SU-DHL-6 (cell line): Measurements from ENCODE around the gene ZNF740.

Experiments
- H2AFZ ChIP-seq: fragments of 200-600 bp; sonication (generic); 2 replicates; pipeline ENCODE4 v1.6.1; 2014; ENCODE audit warnings: low read depth, mild to moderate bottlenecking, moderate library complexity, mixed read lengths, antibody characterized with exemption, low read length; ENCODE audit not compliant: severe bottlenecking
- H3F3A ChIP-seq: fragments of 200-600 bp; shearing (Covaris generic); 2 replicates; pipeline ENCODE4 v1.6.0; 2016; ENCODE audit warnings: antibody characterized with exemption, mild to moderate bottlenecking; ENCODE audit not compliant: insufficient read depth
- H3K27ac ChIP-seq: fragments of 200-600 bp; sonication (generic); 2 replicates; pipeline ENCODE4 v1.5.1; 2016; ENCODE audit warnings: low read depth, mild to moderate bottlenecking, low read length, moderate library complexity, mixed read lengths
- H3K27me3 ChIP-seq: fragments of 200-600 bp; sonication (generic), shearing (Covaris generic); 2 replicates; pipeline ENCODE4 v1.6.0; 2014; ENCODE audit warnings: mild to moderate bottlenecking, low read length
- H3K36me3 ChIP-seq: fragments of 200-600 bp; sonication (generic); 2 replicates; pipeline ENCODE4 v1.6.1; 2014; ENCODE audit warnings: mild to moderate bottlenecking, low read length, mixed read lengths
- H3K4me2 ChIP-seq: fragments of 300-600, 200-600 bp; shearing (Covaris generic), sonication (generic); 2 replicates; pipeline ENCODE4 v1.6.0; 2014; ENCODE audit warnings: low read length, low read depth, mild to moderate bottlenecking; ENCODE audit not compliant: poor library complexity, severe bottlenecking
- H3K4me3 ChIP-seq: fragments of 200-600 bp; sonication (generic); 2 replicates; pipeline ENCODE4 v1.5.1; 2014; ENCODE audit warnings: antibody characterized with exemption, low read length, mild to moderate bottlenecking, mixed read lengths; ENCODE audit not compliant: insufficient read depth, poor library complexity, severe bottlenecking
- H3K79me2 ChIP-seq: fragments of 200-600 bp; sonication (generic); 2 replicates; pipeline ENCODE4 v1.6.1; 2014; ENCODE audit warnings: mild to moderate bottlenecking, low read length, moderate library complexity; ENCODE audit not compliant: insufficient read depth
- H3K9ac ChIP-seq: fragments of 200-600 bp; sonication (generic); 2 replicates; pipeline ENCODE4 v1.7.0; 2014; ENCODE audit warnings: mild to moderate bottlenecking, low read length
- H3K9me2 ChIP-seq: fragments of 200-600 bp; sonication (generic); replicated peaks from 2 replicates; pipeline ENCODE4 v1.6.1; 2014; ENCODE audit warnings: low read length; ENCODE audit not compliant: insufficient read depth
- H3K9me3 ChIP-seq: fragments of 200-600 bp; sonication (generic); 2 replicates; pipeline ENCODE4 v1.6.1; 2014; ENCODE audit warnings: low read length, mixed read lengths; ENCODE audit not compliant: insufficient read depth
- H4K20me1 ChIP-seq: fragments of 200-600 bp; sonication (generic); 2 replicates; pipeline ENCODE4 v1.6.1; 2014; ENCODE audit warnings: low read depth, mild to moderate bottlenecking, antibody characterized with exemption, low read length, moderate library complexity, mixed read lengths
- CTCF ChIP-seq: fragments of 200-600 bp; sonication (generic); IDR thresholded peaks from one replicate; pipeline ENCODE4 v1.5.1; 2017; ENCODE audit warnings: antibody characterized with exemption, mild to moderate bottlenecking, low read length, moderate library complexity; ENCODE audit not compliant: insufficient read depth, poor library complexity, severe bottlenecking
- EZH2phosphoT487 ChIP-seq: fragments of 200-600 bp; sonication (generic), shearing (Covaris generic); conservative IDR thresholded peaks from 2 replicates; pipeline ENCODE4 v1.6.1; 2018; ENCODE audit warnings: mild to moderate bottlenecking, antibody characterized with exemption, low read length, moderate library complexity, mixed read lengths

ZNF740 gene

DNA sequence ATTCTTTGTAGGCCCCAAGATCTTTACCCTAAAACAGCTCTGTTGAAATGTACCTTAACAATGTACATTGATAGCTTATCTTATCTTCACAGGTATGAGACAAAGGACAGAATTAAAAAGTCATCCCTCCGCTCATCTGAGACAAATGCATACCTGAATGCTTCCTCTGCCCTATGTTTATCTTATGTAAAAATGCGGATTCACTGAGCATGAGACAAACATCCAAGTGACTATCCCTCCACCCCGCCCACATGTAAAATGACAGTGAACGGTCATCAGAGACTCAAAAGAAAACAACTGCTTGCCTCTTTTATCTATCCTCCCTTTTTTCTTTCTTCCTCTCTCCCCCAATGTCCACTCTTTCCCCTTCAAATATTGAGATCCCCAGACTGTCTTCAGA is 37.2 kb upstream of the ZNF740 start:
- H3K79me2 ChIP-seq = no peaks in the 10 kb centered on the region
- no peak overlapping the region for H3K4me3 ChIP-seq
- peaks cover 4% of the 10 kb centered on the region; the same call in 1 of the 2 replicates for H3F3A ChIP-seq
- H3K36me3 ChIP-seq = no peaks in the 10 kb centered on the region
- TF ChIP-seq EZH2phosphoT487 (no peak), CTCF (no peak)
- no peaks in the 10 kb centered on the region for H3K9me3 ChIP-seq
- H3K9me2 ChIP-seq = no peaks in the 10 kb centered on the region
- H3K4me2 ChIP-seq = no peak overlapping the region
- H4K20me1 ChIP-seq = no peaks in the 10 kb centered on the region
- H2AFZ ChIP-seq = no peak overlapping the region
- H3K27ac ChIP-seq = no peak overlapping the region
- no peaks in the 10 kb centered on the region for H3K27me3 ChIP-seq
- no peak overlapping the region for H3K9ac ChIP-seq

GRCh38 chr12:53145383-53146260 is 34.9 kb upstream of the ZNF740 start:
- TF ChIP-seq CTCF (no peak), EZH2phosphoT487 (no peak)
- Histone ChIP-seq H3K27me3 (no peaks in the 10 kb centered on the region), H3F3A (peaks cover 4% of the 10 kb centered on the region; the same call in 1 of the 2 replicates), H3K79me2 (no peaks in the 10 kb centered on the region), H3K27ac (no peak overlapping the region), H3K36me3 (no peaks in the 10 kb centered on the region), H4K20me1 (no peaks in the 10 kb centered on the region), H3K9me2 (no peaks in the 10 kb centered on the region), H3K4me3 (no peak overlapping the region), H2AFZ (no peak overlapping the region), H3K9me3 (no peaks in the 10 kb centered on the region), H3K9ac (no peak overlapping the region), H3K4me2 (no peak overlapping the region)

- no peak for TF ChIP-seq CTCF
- no peak for TF ChIP-seq EZH2phosphoT487
- Histone ChIP-seq H3K9me2 (no peaks in the 10 kb centered on the region), H3K4me2 (no peak overlapping the region), H3K9me3 (no peaks in the 10 kb centered on the region), H4K20me1 (no peaks in the 10 kb centered on the region), H3K36me3 (no peaks in the 10 kb centered on the region), H3K9ac (no peak overlapping the region), H3K4me3 (no peak overlapping the region), H3K27ac (no peak overlapping the region), H3F3A (peaks cover 4% of the 10 kb centered on the region; the same call in 1 of the 2 replicates), H3K27me3 (no peaks in the 10 kb centered on the region), H2AFZ (no peak overlapping the region), H3K79me2 (no peaks in the 10 kb centered on the region)
Observed at GRCh38 chr12:53147181-53147580, 33.3 kb upstream of the ZNF740 start.
